GM10266 (cell line): ENCODE measurements around the gene PABPN1L.

Source experiments
- DNase-seq: peaks from one replicate; pipeline ENCODE4 v3.0.0; 2012; ENCODE audit errors: extremely low spot score
- TF ChIP-seq, protein P1 (sequence below): IDR thresholded peaks from 2 replicates; pipeline ENCODE4 v1.5.1; 2012; ENCODE audit warnings: mild to moderate bottlenecking, low read depth; ENCODE audit not compliant: control insufficient read depth, insufficient read depth; ENCODE audit errors: missing control alignments

Gene PABPN1L

DNA sequence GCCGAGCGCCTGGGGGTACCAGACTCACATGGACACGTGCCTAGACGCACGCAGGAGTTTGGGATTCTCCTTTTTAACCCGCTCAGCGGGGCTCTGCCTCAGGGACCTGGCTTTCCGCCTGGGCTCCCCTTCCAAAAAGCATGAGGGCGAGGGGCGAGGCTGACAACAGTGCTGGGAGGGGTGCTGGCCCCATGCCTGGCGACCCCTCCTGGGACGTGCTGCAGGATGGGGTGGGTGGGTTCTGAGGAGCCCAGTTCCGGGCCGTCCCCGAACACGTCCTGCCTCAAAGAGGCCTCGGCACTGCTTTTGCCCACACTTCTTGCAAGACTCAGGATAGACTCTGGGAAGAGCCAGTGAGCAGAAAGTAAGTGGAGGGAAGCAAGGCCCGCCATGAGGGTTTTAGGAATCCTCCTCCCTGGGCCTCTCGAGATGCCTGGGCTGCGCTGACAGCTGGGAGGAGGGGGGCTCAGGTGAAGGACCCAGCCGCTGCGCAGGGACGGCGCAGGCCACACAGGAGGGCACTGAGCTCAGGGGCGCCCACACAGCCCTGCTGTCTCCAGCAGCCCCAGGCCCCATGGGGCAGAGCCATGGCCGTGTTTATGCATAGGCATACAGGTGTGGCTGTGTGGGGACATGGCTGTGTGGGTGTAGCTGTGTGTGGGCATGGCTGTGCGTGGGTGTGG, 15.4 kb upstream of the PABPN1L start:
- TF ChIP-seq, protein P1, sequence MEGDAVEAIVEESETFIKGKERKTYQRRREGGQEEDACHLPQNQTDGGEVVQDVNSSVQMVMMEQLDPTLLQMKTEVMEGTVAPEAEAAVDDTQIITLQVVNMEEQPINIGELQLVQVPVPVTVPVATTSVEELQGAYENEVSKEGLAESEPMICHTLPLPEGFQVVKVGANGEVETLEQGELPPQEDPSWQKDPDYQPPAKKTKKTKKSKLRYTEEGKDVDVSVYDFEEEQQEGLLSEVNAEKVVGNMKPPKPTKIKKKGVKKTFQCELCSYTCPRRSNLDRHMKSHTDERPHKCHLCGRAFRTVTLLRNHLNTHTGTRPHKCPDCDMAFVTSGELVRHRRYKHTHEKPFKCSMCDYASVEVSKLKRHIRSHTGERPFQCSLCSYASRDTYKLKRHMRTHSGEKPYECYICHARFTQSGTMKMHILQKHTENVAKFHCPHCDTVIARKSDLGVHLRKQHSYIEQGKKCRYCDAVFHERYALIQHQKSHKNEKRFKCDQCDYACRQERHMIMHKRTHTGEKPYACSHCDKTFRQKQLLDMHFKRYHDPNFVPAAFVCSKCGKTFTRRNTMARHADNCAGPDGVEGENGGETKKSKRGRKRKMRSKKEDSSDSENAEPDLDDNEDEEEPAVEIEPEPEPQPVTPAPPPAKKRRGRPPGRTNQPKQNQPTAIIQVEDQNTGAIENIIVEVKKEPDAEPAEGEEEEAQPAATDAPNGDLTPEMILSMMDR = no peak
- DNase-seq = no peak

DNA sequence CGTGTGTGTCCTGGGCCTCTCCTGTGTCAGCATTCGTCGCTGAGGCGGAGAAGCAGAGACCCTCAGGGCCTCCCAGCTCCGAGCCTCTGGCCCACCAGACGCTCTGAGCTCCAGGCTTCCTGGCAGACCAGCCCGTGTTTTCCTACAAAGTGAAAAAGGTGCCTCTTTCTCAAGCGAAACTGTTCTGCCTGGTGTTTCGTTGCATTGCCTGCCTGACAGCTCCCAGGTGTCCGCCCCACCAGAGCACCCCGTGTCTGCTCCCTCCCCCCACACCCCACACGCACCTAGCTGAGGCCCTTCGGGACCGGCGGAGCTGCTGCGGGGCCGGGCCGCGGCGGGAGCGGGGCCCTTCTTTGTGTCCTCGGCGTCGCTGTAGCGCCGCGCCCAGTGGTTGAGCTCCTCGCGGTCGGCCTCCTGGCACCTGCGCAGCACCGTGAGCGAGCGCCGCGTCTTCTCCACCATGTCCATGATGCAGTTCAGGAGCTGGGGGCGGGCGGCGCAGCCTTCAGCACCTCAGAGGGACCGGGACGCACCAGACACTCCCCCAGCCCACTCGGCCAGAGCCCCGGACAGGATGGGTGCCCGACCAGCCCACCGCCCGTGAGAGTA, 14.7 kb upstream of the PABPN1L start:
- no peak for DNase-seq
- TF ChIP-seq, protein P1 = no peak

DNA sequence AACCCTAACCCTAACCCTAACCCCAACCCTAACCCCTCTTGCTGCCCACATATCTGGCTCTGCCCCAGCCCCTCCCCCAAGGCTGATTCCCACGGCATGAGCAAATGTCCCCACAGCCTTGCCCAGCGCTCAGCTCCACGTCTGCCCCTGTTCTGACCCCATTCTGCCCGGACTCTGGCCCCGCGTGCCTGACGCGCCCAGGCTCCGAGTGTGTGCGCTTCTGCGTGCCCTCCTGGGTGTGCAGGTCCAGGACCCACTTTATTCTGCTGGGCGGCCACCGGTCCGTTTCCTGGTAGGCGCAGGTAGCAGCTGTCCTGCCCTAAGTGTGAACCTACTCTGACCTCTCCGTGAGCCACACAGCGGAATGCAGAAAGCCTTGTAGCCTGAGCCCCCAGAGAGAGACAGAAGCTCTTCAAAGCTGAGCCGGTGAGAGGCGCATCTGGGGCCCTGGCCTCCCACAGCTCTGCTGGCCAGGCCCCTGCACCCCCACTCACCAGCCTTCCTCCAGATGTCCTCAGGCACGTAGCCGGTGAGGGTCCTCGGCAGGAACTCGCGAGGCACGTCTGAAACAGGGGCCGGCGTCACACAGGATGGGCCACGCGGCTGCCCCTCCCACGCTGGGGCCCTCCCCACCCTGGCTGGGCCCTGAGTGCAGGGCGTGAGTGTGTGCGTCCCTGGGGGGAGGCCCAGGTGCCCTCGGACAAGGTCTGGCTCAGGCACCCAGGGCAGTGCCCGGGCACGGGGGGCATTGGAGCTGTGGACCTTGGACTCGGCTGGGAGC, 14.0 kb upstream of the PABPN1L start:
- no peak for DNase-seq

DNA sequence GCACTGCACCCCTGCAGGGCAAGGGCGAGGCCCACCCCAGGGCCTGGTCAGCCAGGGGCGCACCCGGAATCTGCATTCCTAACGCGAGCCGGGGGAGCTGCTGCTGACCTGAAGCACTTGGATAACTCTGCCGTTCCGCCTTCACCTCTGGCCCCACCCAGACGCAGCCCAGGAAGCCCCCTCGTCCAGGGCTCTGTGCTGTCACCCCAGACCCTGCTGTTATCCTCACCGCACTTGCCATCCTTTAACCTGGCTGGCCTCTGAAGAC, 13.3 kb upstream of the PABPN1L start:
- no peak for DNase-seq
- TF ChIP-seq, protein P1 = no peak

More for the DNA sequence above, 14.0 kb upstream of the PABPN1L start:
- TF ChIP-seq, protein P1 = no peak

DNA sequence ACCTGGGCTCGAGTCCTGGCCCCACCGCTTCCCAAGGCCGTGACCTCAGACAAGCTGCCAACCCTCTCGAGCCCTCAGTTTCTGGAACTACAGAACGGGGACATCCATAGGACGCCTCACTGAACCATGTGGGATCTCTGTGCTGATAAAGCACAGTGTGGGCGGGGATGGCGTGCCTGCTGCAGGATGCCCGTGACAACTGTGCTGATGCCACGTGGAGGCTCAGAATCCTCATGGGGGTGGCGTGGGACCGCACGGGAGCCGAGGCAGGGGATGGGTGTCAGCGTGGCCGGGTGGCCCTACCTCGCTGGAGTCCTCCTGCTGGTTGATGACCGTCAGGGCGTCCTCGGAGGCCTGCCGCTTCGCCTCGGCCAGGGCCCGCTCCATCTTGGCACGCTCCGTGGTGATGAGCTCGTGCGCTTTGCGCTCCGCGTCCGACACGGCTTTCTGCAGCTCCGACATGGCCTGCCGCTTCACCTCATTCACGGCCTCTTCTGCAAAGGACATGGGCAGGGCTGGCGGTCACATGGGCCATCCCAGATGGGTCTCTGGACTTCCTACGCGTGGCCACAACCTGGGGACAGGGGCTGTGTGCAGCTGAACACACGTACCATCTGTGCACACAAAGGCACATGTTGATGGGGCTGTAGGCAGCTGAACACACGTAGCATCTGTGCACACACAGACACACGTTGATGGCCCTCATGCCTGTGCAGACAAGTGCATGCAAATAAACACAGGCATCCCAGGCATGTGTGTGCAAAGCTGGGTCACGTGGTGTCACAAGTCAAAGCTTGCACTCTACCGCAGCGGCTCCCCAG, 12.7 kb upstream of the PABPN1L start:
- TF ChIP-seq, protein P1 = no peak
- no peak for DNase-seq

DNA sequence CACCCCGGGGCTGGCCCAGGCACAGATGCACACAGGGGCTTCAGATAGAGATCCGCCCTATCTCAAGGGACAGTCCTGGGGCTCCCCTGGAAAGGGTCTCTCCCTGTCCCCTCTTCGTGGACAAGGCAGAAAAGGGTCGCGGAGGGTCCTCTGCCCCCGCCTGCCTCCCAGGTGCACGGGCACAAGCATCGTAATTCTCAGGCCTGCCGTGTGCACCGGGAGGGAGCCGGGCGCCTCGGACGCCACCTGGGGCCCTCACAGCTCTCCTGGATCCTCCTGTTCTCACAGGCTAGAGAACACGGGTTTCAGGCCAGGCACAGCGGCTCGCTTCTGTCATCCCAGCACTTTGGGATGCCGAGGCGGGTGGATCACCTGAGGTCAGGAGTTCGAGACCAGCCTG, 11.9 kb upstream of the PABPN1L start:
- no peak for DNase-seq
- TF ChIP-seq, protein P1 = no peak
